Spinal cord (tissue), 10 donors: ENCODE results near the gene ULK1. TPM values are rescaled to one million over a fixed set of nuclear protein-coding genes. Genes with fewer than 3 reads are reported as not detected.
"Not testable (repeated sequence)": the region's sequence is repeated elsewhere in the genome, so short reads cannot be mapped to it uniquely, and the experiment has no call there.

Source experiments
- DNase-seq, 6 donors: peaks; one replicate each; pipeline versions ENCODE4 v3.0.0 to v3.0.0-alpha.2; 2013 to 2015; ENCODE audit warnings: low spot score in 6 of 6, low read depth in 4 of 6
- H3K27ac ChIP-seq: one replicate; pipeline ENCODE4 v1.5.1; 2013; ENCODE audit warnings: low read depth, low read length, control low read depth
- H3K27me3 ChIP-seq: one replicate; pipeline ENCODE4 v1.6.1; 2013; ENCODE audit warnings: low read length; ENCODE audit not compliant: control insufficient read depth, insufficient read depth
- H3K36me3 ChIP-seq: one replicate; pipeline ENCODE4 v1.6.1; 2013; ENCODE audit warnings: low read length; ENCODE audit not compliant: control insufficient read depth, insufficient read depth
- H3K4me1 ChIP-seq: one replicate; pipeline ENCODE4 v1.6.1; 2013; ENCODE audit warnings: low read length; ENCODE audit not compliant: control insufficient read depth, insufficient read depth
- H3K4me3 ChIP-seq: one replicate; pipeline ENCODE4 v1.5.1; 2013; ENCODE audit warnings: low read depth, low read length, control low read depth
- H3K9me3 ChIP-seq: one replicate; pipeline ENCODE4 v1.6.1; 2013; ENCODE audit warnings: low read length; ENCODE audit not compliant: control insufficient read depth, insufficient read depth
- WGBS: methylation state at CpG from one replicate; pipeline ENCODE4 v1.1.5; 2013; ENCODE audit warnings: missing lambda C conversion rate; ENCODE audit not compliant: insufficient coverage; 5-methylcytosine and 5-hydroxymethylcytosine counted together
- polyA plus RNA-seq, 2 donors: library from polyadenylated mRNA; unstranded; fragments of 120-200 nt; gene quantifications; one replicate each; pipeline ENCODE4 v1.2.1, GENCODE V29; 2013; ENCODE audit not compliant: insufficient read length in 2 of 2
- total RNA-seq, 2 donors: library from RNA; depleted of rRNA in 1 of 2; stranded (reverse); fragments of 120-200 nt in 1 of 2; fragments of >200 nt in 1 of 2; gene quantifications; one replicate each; pipeline versions ENCODE4 v1.2.3 to v1.2.4, GENCODE V29; 2013 to 2014
- donor health status: healthy.

Gene ULK1
- total and polyA plus RNA-seq, 4 donors = 10.0 to 50.0 (median 24.6) TPM

DNA sequence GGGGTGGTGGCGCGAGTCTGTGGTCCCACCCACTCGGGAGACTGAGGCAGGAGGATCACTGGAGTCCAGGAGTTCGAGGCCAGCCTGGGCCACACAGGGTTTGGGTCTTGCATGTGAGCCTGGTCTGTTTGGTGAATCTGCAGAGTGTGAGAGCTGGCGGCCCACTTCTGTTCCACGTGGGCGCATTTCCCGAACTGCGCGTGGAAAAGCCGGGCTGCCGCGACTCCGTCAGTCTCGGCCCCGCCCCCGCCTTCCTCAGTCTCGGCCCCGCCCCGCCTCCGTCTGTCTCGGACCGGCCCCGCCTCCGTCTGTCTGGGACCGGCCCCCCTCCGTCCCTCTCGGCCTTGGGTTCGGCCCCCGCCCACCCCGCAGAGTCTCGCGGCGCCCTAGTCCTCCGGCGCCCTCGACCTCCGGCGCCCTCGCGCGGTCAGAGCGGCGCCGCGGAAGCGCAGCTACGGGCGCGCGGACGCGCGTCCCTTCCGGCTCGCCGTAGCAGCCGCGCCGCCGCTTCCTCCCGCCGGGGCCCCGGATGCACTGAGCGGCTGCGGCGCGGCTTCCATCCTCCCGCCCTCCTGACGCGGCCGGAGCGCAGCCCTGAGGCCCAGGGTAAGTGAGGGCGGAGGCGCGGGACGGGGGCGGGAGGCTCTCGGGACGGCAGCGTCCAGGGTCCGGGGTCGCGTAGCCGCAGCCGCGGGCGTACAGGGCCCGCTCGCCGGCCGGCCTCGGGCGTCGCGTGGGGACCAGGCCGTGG is 55.2 kb downstream of the ULK1 start, which contains the start of gene EP400:
Gene EP400 (plus strand): TSS at position 512 of the 751 bp plus-strand sequence. CDS start 10,678 bp downstream, outside the sequence.
- DNase-seq = peak; percentile 71 to 97 (median 86)
- WGBS = 3% methylated on average over 89 of the region's 97 CpGs
- Histone ChIP-seq H3K4me1 (peaks cover 19% of the 10 kb centered on the region), H3K27me3 (no peaks in the 10 kb centered on the region), H3K36me3 (peaks cover 8% of the 10 kb centered on the region), H3K9me3 (no peaks in the 10 kb centered on the region), H3K27ac (peak within 1 kb of the TSS; percentile 33), H3K4me3 (peak within 1 kb of the TSS; percentile 67)

DNA sequence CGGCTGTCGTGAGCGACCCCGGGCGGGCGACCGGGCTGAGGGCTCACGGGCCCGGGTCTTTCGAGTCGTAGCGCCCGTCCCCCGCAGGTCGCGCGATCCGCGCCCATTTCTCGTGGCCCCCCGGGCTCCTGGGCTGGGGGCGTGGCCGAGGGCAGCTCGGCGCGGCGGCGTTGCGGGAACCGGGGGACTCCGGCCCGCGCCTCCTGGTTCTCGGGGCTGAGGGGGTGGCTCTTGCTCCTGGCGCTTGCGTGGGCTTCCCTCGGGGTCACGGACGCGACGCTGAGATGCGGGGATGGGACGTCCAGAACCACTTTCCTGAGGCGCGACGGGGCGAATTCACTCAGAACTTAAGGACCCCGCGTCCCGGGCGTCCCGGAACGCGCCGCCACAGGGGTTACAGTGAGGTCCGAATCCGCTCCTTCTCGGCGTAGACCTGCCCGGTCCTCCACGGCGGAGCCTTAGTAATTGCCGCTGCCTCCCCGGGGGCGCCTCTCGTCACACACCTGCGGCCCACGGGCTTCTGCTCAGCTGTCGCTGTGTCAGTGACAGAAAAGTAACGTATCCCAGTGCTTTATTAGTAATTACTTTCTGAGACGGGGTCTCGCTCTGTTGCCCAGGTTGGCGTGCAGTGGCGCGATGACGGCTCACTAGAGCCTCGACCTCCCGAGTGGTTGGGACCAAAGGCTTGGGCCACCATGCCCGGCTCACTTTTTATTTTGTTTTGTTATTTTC is 55.9 kb downstream of the ULK1 start:
- Histone ChIP-seq H3K27ac (no peak overlapping the region), H3K4me1 (peaks cover 19% of the 10 kb centered on the region), H3K4me3 (peak overlapping the region; percentile 67), H3K9me3 (no peaks in the 10 kb centered on the region), H3K27me3 (no peaks in the 10 kb centered on the region), H3K36me3 (peaks cover under 1% of the 10 kb centered on the region)
- under 1% methylated on average over 74 of the region's 79 CpGs for WGBS
- peak in 1 of 6 donors; percentile 17 for DNase-seq

- H3K27ac ChIP-seq, H3K27me3 ChIP-seq, H3K9me3 ChIP-seq, H3K36me3 ChIP-seq, DNase-seq, H3K4me3 ChIP-seq: not testable (repeated sequence)
- WGBS = 95% methylated on average over 8 of the region's 9 CpGs
- peaks cover 20% of the 10 kb centered on the region for H3K4me1 ChIP-seq
Observed at GRCh38 chr12:131953810-131954209, 59.4 kb downstream of the ULK1 start.

DNA sequence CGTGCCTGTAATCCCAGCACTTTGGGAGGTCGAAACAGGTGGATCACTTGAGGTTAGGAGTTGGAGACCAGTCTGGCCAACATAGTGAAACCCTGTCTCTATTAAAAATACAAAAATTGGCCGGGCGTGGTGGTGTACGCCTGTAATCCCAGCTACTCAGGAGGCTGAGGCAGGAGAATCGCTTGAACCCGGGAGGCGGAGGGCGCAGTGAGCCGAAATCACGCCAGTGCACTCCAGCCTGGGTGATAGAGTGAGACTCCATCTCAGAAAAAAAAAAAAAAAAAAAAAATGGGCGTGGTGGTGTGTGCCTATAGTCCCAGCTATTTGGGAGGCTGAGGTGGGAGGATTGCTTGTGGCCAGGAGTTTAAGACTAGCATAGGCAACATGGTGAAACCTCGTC is 60.0 kb downstream of the ULK1 start:
- not testable (repeated sequence) for H3K27ac ChIP-seq, H3K9me3 ChIP-seq, H3K27me3 ChIP-seq, DNase-seq, H3K4me3 ChIP-seq, H3K36me3 ChIP-seq
- H3K4me1 ChIP-seq = peaks cover 22% of the 10 kb centered on the region
- 97% methylated on average over 3 of the region's 13 CpGs for WGBS

DNA sequence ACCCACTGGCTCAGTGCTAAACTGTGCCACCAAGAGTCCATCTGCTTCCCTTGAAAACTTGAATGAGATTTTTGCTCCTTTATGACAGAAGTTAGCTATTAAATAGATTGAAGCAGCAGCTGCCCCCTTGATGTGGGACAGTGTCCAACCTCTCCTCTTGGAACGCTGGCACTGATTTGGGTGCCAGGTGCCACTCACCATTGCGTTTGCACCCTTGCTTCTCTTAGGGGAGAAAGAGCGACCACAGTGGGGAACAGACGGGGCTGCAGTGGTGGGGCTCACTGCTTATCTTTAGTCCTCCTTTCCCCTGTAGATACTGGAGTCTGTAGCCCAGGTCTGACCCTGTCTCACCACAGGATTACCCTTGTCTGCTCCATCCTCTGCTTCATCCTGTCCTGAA is 64.7 kb downstream of the ULK1 start:
- Histone ChIP-seq H3K4me1 (peaks cover 6% of the 10 kb centered on the region), H3K27ac (no peak overlapping the region), H3K9me3 (no peaks in the 10 kb centered on the region), H3K4me3 (no peak overlapping the region), H3K27me3 (no peaks in the 10 kb centered on the region), H3K36me3 (peaks cover 19% of the 10 kb centered on the region)
- 80% methylated on average over 4 of the region's 4 CpGs for WGBS
- peak in 1 of 6 donors; percentile 46 for DNase-seq

- H3K4me3 ChIP-seq = no peak overlapping the region
- peaks cover 19% of the 10 kb centered on the region for H3K36me3 ChIP-seq
- 86% methylated on average over 12 of the region's 16 CpGs for WGBS
- H3K9me3 ChIP-seq = no peaks in the 10 kb centered on the region
- H3K27me3 ChIP-seq = no peaks in the 10 kb centered on the region
- DNase-seq = no peak
- no peak overlapping the region for H3K27ac ChIP-seq
- peaks cover 6% of the 10 kb centered on the region for H3K4me1 ChIP-seq
Observed at GRCh38 chr12:131959641-131960589, 65.5 kb downstream of the ULK1 start.

DNA sequence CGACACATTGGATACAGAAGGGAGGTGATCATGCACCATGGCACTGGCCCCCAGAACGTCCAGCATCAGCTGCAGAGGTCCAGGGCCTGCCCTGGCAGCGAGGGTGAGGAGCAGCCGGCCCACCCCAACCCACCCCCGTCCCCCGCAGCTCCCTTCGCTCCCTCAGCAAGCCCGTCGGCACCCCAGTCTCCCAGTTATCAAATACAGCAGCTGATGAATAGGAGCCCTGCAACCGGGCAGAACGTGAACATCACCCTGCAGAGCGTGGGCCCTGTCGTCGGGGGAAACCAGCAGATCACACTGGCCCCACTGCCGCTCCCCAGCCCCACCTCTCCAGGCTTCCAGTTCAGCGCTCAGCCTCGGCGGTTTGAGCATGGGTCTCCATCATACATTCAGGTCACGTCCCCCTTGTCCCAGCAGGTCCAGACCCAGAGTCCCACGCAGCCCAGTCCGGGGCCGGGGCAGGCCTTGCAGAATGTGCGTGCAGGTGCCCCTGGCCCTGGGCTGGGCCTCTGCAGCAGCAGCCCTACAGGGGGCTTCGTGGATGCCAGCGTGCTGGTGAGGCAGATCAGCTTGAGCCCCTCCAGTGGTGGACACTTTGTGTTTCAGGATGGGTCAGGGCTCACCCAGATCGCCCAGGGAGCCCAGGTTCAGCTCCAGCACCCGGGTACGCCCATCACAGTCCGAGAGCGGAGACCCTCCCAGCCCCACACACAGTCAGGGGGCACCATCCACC is 66.3 kb downstream of the ULK1 start:
- not testable (repeated sequence) for H3K27ac ChIP-seq, DNase-seq, H3K9me3 ChIP-seq, H3K4me3 ChIP-seq, H3K4me1 ChIP-seq, H3K27me3 ChIP-seq
- 92% methylated on average over 2 of the region's 30 CpGs for WGBS
- H3K36me3 ChIP-seq = peaks cover 19% of the 10 kb centered on the region

GRCh38 chr12:131961328-131961727 is 66.9 kb downstream of the ULK1 start:
- not testable (repeated sequence) for H3K27ac ChIP-seq, H3K4me3 ChIP-seq, DNase-seq, H3K4me1 ChIP-seq, H3K9me3 ChIP-seq, H3K27me3 ChIP-seq
- WGBS = no CpG with 5 or more reads among the region's 20 CpGs
- H3K36me3 ChIP-seq = peaks cover 21% of the 10 kb centered on the region

DNA sequence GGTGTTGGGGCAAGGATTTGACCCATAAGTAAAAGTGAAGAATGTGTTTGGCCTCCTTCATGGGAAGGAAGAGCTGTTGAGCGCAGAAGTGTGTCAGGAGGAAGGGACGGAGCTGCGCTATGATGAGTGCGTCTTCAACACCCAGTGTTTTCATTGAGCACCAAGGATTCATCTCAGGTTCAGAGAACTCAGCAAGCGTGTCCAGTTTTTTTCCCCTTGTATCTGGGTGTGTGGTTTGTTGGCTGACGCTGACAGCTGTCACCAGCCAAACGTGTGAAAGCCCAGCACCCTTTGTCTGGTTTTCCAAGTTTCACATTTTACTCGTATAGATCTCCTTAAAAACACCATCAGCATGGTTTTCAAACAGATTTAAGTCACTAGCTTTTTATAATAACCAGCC is 67.6 kb downstream of the ULK1 start:
- DNase-seq = no peak
- peaks cover 6% of the 10 kb centered on the region for H3K4me1 ChIP-seq
- H3K27me3 ChIP-seq = no peaks in the 10 kb centered on the region

More for the DNA sequence above, 67.6 kb downstream of the ULK1 start:
- H3K27ac ChIP-seq = no peak overlapping the region
- H3K36me3 ChIP-seq = peaks cover 22% of the 10 kb centered on the region
- no peak overlapping the region for H3K4me3 ChIP-seq
- 100% methylated on average over 4 of the region's 8 CpGs for WGBS
- H3K9me3 ChIP-seq = no peaks in the 10 kb centered on the region
